Measurements from ENCODE around the gene ARPC1A. TPM values are rescaled to one million over a fixed set of nuclear protein-coding genes. Genes with fewer than 3 reads are reported as not detected.
"Not testable (repeated sequence)": the region's sequence is repeated elsewhere in the genome, so short reads cannot be mapped to it uniquely, and the experiment has no call there.

Gene ARPC1A
- total RNA-seq, 3 donors from 2014 or later = 113 to 122 (median 117) TPM

DNA sequence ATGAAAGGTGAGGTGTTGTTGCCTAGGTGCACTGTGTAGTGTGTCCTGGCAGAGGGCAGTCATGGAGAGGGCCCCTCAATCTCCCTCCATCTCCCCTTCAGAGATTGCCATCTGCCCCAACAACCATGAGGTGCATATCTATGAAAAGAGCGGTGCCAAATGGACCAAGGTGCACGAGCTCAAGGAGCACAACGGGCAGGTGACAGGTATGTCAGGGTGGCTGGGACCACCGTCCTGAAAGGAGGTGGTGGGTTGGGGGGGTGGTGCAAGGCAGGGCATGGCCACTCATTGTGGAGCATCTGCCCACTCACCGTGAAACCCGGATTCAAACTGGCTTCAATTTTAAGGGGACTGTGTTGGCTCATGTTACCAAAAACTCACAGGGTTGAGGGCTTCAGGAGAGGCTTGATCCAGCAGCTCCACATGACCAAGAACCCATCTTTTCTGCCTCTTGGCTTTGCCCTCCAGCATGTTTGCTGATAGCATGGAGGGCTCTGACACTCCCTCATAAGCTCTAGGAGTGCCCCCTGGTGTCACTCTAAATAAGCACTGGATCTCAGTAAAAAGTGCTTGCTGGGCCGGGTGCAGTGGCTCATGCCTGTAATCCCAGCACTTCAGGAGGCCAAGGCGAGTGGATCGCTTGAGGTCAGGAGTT, 61.0 kb downstream of the ARPC1A start:
- intact Hi-C loops (cut with DNase I; ENCODE audit: low total_unique reads) = no loop called here
- Histone ChIP-seq H3K27ac (no peak overlapping the region), H3K36me3 (no peaks in the 10 kb centered on the region)

DNA sequence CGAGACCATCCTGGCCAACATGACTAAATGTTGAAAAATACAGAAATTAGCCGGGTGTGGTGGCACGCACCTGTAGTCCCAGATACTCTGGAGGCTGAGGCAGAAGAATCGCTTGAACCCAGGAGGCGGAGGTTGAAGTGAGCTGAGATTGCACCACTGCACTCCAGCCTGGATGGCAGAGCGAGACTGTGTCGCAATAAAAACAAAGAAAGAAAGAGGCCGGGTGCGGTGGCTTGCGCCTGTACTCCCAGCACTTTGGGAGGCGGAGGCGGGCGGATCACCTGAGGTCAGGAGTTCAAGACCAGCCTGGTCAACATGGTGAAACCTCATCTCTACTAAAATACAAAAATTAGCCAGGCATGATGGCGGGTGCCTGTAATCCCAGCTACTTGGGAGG, 61.5 kb downstream of the ARPC1A start:
- H3K27me3 ChIP-seq; H3K4me3 ChIP-seq; H3K27ac ChIP-seq; H3K4me1 ChIP-seq; H3K9me3 ChIP-seq; intact Hi-C loops (cut with DNase I; ENCODE audit: low total_unique reads); DNase-seq (ENCODE audit: low spot score in 2 of 2); H3K36me3 ChIP-seq: not testable (repeated sequence)

More for the DNA sequence above, 61.0 kb downstream of the ARPC1A start:
- Histone ChIP-seq H3K4me3 (no peak overlapping the region), H3K4me1 (no peaks in the 10 kb centered on the region), H3K27me3 (no peaks in the 10 kb centered on the region), H3K9me3 (no peaks in the 10 kb centered on the region)
- DNase-seq (ENCODE audit: low spot score in 2 of 2) = no peak
- no peak for TF ChIP-seq POLR2AphosphoS5 (IDR thresholded peaks at IDR 0.05)
- TF ChIP-seq, protein P1, sequence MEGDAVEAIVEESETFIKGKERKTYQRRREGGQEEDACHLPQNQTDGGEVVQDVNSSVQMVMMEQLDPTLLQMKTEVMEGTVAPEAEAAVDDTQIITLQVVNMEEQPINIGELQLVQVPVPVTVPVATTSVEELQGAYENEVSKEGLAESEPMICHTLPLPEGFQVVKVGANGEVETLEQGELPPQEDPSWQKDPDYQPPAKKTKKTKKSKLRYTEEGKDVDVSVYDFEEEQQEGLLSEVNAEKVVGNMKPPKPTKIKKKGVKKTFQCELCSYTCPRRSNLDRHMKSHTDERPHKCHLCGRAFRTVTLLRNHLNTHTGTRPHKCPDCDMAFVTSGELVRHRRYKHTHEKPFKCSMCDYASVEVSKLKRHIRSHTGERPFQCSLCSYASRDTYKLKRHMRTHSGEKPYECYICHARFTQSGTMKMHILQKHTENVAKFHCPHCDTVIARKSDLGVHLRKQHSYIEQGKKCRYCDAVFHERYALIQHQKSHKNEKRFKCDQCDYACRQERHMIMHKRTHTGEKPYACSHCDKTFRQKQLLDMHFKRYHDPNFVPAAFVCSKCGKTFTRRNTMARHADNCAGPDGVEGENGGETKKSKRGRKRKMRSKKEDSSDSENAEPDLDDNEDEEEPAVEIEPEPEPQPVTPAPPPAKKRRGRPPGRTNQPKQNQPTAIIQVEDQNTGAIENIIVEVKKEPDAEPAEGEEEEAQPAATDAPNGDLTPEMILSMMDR (IDR thresholded peaks at IDR 0.05) = no peak
- TF ChIP-seq POLR2A (IDR thresholded peaks at IDR 0.05) = no peak

DNA sequence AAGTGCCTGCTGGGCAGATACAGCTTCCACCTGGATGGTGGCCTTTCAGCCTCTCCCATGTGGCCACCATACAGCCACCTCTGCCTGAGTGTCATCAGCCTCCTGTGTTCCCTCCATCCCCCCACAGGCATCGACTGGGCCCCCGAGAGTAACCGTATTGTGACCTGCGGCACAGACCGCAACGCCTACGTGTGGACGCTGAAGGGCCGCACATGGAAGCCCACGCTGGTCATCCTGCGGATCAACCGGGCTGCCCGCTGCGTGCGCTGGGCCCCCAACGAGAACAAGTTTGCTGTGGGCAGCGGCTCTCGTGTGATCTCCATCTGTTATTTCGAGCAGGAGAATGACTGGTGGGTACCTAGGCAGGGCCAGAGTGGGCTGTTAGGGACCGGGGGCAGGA, 62.2 kb downstream of the ARPC1A start:
- no peaks in the 10 kb centered on the region for H3K36me3 ChIP-seq
- intact Hi-C loops (cut with DNase I; ENCODE audit: low total_unique reads) = no loop called here
- no peak overlapping the region for H3K27ac ChIP-seq
- no peaks in the 10 kb centered on the region for H3K4me1 ChIP-seq
- H3K27me3 ChIP-seq = no peaks in the 10 kb centered on the region
- no peak overlapping the region for H3K4me3 ChIP-seq
- TF ChIP-seq, protein P1 (IDR thresholded peaks at IDR 0.05) = no peak
- TF ChIP-seq POLR2A (IDR thresholded peaks at IDR 0.05) = no peak
- TF ChIP-seq POLR2AphosphoS5 (IDR thresholded peaks at IDR 0.05) = no peak
- H3K9me3 ChIP-seq = no peaks in the 10 kb centered on the region
- DNase-seq (ENCODE audit: low spot score in 2 of 2) = no peak

DNA sequence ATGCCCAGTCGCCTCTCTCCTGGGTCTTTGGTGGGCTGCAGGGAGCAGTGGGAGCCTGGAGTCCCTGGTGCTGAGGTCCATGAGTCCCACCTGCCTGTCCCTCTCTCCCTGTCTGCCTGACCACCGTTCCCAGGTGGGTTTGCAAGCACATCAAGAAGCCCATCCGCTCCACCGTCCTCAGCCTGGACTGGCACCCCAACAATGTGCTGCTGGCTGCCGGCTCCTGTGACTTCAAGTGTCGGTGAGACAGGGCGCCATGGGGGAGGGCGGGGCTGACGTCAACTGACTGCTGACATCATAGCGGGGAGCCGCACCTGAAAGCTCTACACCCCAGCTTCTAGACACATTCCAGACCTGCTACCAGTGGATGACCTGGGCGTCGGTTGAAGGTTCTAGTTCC, 64.1 kb downstream of the ARPC1A start:
- no peak for DNase-seq (ENCODE audit: low spot score in 2 of 2)
- Histone ChIP-seq H3K36me3 (no peaks in the 10 kb centered on the region), H3K9me3 (no peaks in the 10 kb centered on the region), H3K4me3 (no peak overlapping the region), H3K27ac (no peak overlapping the region), H3K4me1 (no peaks in the 10 kb centered on the region), H3K27me3 (no peaks in the 10 kb centered on the region)
- intact Hi-C loops (cut with DNase I; ENCODE audit: low total_unique reads) = loop anchor here (10.0 kb wide), 1 partner anchor 375 kb away; no protein-coding TSS in a partner anchor
- TF ChIP-seq, protein P1 (IDR thresholded peaks at IDR 0.05) = no peak
- TF ChIP-seq POLR2AphosphoS5 (IDR thresholded peaks at IDR 0.05) (no peak), POLR2A (IDR thresholded peaks at IDR 0.05) (no peak)

DNA sequence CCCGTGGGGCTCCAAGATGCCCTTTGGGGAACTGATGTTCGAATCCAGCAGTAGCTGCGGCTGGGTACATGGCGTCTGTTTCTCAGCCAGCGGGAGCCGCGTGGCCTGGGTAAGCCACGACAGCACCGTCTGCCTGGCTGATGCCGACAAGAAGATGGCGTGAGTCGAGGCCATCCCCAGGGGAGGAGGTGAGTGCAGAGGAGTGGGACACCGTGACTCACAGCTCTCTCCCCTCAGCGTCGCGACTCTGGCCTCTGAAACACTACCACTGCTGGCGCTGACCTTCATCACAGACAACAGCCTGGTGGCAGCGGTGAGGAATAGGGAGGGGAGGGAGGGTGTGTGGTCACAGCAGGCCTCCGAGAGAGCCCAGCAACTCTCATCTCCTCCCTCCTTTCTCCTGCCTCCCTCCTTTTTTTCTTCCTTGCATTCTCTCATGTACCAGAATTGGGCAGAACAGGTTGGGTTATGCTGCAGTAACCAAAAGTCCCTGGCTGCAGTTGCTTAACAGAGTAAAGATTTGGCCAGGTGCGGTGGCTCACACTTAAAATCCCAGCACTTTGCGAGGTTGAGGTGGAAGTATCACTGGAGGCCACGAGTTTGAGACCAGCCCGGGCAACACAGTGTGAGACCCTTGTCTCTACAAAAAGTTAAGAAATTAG, 65.4 kb downstream of the ARPC1A start:
- DNase-seq (ENCODE audit: low spot score in 2 of 2) = no peak
- Histone ChIP-seq H3K27me3 (no peaks in the 10 kb centered on the region), H3K4me3 (no peak overlapping the region), H3K36me3 (no peaks in the 10 kb centered on the region), H3K9me3 (no peaks in the 10 kb centered on the region), H3K4me1 (no peaks in the 10 kb centered on the region), H3K27ac (no peak overlapping the region)
- TF ChIP-seq, protein P1 (IDR thresholded peaks at IDR 0.05) = no peak
- no peak for TF ChIP-seq POLR2AphosphoS5 (IDR thresholded peaks at IDR 0.05)
- no peak for TF ChIP-seq POLR2A (IDR thresholded peaks at IDR 0.05)
- intact Hi-C loops (cut with DNase I; ENCODE audit: low total_unique reads) = loop anchor here (10.0 kb wide), 1 partner anchor 374 kb away; no protein-coding TSS in a partner anchor
